ENCODE measurements around the gene CDKN2AIPNL. TPM values are rescaled to one million over a fixed set of nuclear protein-coding genes. Genes with fewer than 3 reads are reported as not detected.

CDKN2AIPNL gene
- total and polyA plus RNA-seq, 2 of the 13 experiments (the other 11 are each of a cell fraction or from before 2014, with no cell fraction given), result 17.4 to 46.5 TPM

GRCh38 chr5:134459010-134459403 is 47.3 kb upstream of the CDKN2AIPNL start:
- peaks cover 17% of the 10 kb centered on the region for H3K4me1 ChIP-seq (ENCODE audit: insufficient read depth, low read length)
- no peaks in the 10 kb centered on the region for H3K79me2 ChIP-seq (ENCODE audit: insufficient read depth, low read length)
- intact Hi-C loops (cut with micrococcal nuclease; ENCODE audit: unreplicated experiment), result no loop called here
- CTCF ChIA-PET (ENCODE audit: low intra/inter-chr PET ratio, low total read pairs), result no interaction called here
- TF ChIP-seq NFE2 (CRISPR knock-in tag; IDR thresholded peaks at IDR 0.05) (no peak), ZNF589 (CRISPR knock-in tag; conservative IDR thresholded peaks at IDR 0.05) (no peak), ZBTB8A (CRISPR knock-in tag; IDR thresholded peaks at IDR 0.05; ENCODE audit: borderline replicate concordance, low read depth) (no peak), ZNF569 (CRISPR knock-in tag; IDR thresholded peaks at IDR 0.05; ENCODE audit: borderline replicate concordance) (no peak), HNF1A (IDR thresholded peaks at IDR 0.05; ENCODE audit: low read depth) (no peak), HNF1A (CRISPR knock-in tag; IDR thresholded peaks at IDR 0.05; ENCODE audit: borderline replicate concordance) (no peak), PATZ1 (CRISPR knock-in tag; IDR thresholded peaks at IDR 0.05) (no peak), PRMT3 (CRISPR knock-in tag; IDR thresholded peaks at IDR 0.05; ENCODE audit: borderline replicate concordance, low read depth) (no peak)
- no peaks in the 10 kb centered on the region for H3K36me3 ChIP-seq (replicated peaks in 1 of 2; ENCODE audit: control insufficient read depth in 1 of 2, insufficient read depth in 2 of 2, low read length in 2 of 2)
- ATAC-seq (no peak), FAIRE-seq (no peak), DNase-seq (ENCODE audit: low spot score) (no peak)
- no peak overlapping the region for H3K9ac ChIP-seq (ENCODE audit: insufficient read depth, low read depth, low read length)
- no peak overlapping the region for H2AFZ ChIP-seq (ENCODE audit: low read length)
- no peaks in the 10 kb centered on the region for H3K9me3 ChIP-seq (ENCODE audit: low read length)
- H3K27ac ChIP-seq (ENCODE audit: extremely low read length, insufficient read depth, low read length), result no peak overlapping the region
- H3K27me3 ChIP-seq (ENCODE audit: control insufficient read depth in 1 of 2, insufficient read depth in 2 of 2, low read length in 2 of 2), result peaks cover 0 to 14% of the 10 kb centered on the region in 2 experiments; a peak in 3 of 5 replicates
- in situ Hi-C loops (cut with HindIII; ENCODE audit: extremely low pct_ligation_motif_present, low pct_unique_long_range_greater_than_20kb), result no loop called here
- H3K4me2 ChIP-seq (ENCODE audit: low read depth, low read length), result no peak overlapping the region
- no peak overlapping the region for H3K4me3 ChIP-seq (replicated peaks in 1 of 3; ENCODE audit: insufficient read depth in 1 of 3, low read depth in 2 of 3, low read length in 3 of 3)
- H4K20me1 ChIP-seq (ENCODE audit: insufficient read depth, low read length), result no peaks in the 10 kb centered on the region
- WGBS (ENCODE audit: low lambda C conversion rate), result 32% methylated on average over 3 of the region's 8 CpGs
- BruUV-seq (replicated peaks), result no TSS peak
- POLR2A ChIA-PET, result interaction anchor here (0.9 to 1.8 kb wide), 3 partner anchors 12 to 53 kb away, joined by 3 to 6 read pairs (median 3); no protein-coding TSS in a partner anchor

All from HepG2 (cell line).